Suppressor macrophage treated with lipopolysaccharide for 1 hour (primary cell): ENCODE data around the gene KRTAP4-1.
"Not testable (repeated sequence)": the region's sequence is repeated elsewhere in the genome, so short reads cannot be mapped to it uniquely, and the experiment has no call there.

Experiments
- DNase-seq, 3 donors: peaks; one replicate each; pipeline ENCODE4 v3.0.0-alpha.2; 2020 to 2022

The KRTAP4-1 gene

DNA sequence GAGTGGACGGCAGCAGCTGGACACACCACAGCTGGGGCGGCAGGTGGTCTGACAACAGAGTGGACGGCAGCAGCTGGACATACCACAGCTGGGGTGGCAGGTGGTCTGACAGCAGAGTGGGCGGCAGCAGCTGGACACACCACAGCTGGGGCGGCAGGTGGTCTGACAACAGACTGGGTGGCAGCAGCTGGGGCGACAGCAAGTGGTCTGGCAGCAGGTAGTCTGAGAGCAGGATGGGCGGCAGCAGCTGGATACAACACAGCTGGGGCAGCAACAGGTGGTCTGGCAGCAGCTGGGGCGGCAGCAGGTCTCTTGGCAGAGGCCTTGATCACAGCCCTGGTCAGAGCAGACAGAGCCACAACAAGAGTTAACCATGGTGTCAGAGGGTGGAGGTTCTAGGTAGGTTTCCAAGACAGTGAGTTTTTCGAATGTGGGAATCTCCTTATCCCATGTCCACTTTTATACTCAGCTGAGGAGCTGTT, at the start of gene KRTAP4-1:
TSS of gene KRTAP4-1 (minus strand) at position 432 of the 482 bp plus-strand sequence. CDS start at position 375, 57 bp downstream.
- no peak for DNase-seq

DNA sequence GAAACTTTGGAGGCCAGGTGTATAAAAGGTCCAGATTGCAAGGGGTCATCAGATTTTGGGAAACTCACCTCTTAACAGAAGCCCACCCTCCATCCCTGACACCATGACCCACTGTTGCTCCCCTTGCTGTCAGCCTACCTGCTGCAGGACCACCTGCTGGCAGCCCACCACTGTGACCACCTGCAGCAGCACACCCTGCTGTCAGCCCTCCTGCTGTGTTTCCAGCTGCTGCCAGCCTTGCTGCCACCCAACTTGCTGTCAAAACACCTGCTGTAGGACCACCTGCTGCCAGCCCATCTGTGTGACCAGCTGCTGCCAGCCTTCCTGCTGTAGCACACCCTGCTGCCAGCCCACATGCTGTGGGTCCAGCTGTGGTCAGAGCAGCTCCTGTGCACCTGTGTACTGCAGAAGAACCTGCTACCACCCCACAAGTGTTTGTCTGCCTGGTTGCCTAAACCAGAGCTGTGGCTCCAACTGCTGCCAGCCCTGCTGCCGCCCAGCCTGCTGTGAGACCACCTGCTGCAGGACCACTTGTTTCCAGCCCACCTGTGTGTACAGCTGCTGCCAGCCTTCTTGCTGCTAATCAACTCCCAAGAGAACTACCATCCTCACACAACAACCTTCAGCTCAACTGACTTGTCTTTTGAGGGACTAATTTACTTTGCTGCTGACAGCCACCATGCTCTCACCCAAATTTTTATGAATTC, 47.8 kb upstream of the KRTAP4-1 start, which contains the start of gene KRTAP9-3:
TSS of gene KRTAP9-3 (plus strand) at position 51 of the 707 bp plus-strand sequence. CDS start at position 104, 53 bp downstream.
- not testable (repeated sequence) for DNase-seq

DNA sequence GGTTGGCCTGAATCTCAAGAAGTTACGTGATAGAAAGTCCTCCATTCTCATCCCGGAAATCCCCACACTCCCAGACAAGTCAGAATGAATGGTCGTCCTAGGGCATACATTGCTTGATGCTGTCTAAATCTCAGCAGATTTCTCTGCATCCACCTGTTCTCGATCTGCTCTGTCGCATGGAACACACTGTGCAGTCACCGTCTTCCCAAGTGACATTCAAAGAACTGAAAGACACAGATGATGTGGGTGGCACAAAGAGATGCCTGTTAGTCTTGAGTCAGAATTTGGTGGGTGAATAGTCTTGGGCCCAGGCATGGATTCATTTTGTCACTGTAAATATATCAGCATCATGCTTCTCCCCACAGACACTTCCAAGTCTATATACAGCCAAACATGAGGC, 47.0 kb upstream of the KRTAP4-1 start:
- no peak for DNase-seq

DNA sequence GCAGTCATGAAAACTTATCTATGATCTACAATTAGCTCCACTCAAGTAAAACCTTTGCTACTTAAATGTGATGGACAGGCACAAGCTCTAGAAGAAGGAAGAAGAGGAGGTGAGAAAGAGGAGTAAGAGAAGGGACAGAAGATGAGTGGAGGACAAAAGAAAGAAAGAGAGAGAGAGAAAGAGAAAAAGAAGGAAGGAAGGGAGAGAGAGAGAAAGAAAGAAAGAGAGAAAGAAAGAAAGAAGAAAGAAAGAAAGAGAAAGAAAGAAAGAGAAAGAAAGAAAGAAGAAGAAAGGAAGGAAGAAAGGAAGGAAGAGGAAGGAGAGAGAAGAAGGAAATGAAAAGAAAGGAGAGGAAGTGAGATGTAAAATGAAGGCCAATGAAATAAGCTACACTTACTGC, 45.4 kb upstream of the KRTAP4-1 start:
- DNase-seq: no peak

- DNase-seq: not testable (repeated sequence)
Observed at GRCh38 chr17:41226598-41227095, 41.9 kb upstream of the KRTAP4-1 start, which contains the start of gene KRTAP9-2. Gene KRTAP9-2 (plus strand): TSS chr17:41226648. CDS start chr17:41226655, 7 bp downstream.

DNA sequence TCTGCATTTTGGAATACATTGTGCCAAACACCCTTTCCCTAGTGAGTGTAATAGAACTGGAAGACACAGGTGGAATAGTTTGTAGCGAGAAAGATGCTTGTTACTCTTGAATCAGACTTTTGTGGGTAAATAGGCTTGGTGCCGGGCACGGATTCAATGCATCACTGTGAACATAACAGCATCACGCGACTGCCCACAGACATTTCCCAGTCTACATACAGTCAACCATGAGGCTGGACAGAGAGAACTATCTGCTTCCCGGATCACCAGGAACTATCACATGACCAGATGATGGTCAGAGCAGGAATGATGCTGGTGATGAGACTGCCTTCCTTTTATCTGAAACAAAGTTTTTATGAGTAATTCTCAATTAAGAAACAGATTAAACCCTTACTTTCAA, 41.3 kb upstream of the KRTAP4-1 start:
- no peak for DNase-seq

DNA sequence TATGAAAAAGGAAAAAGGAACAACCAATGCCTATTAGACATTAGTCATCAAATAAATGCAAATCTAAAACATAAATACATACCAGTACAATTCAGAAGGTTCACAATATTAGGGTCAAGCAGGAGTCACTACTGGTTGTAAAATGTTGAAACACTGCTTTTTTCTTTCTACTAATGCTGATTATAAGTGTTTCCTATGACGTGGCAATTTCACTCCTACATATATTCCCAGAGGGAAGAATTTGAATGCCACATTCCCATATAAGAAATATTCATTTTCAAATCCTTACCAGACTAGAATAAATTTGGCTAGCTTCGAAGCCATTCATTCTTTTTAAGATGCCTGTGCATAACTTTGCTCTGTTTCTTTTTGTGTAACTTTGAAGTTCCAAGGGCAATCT, 39.1 kb upstream of the KRTAP4-1 start:
- DNase-seq: no peak

GRCh38 chr17:41215681-41216080, 31.0 kb upstream of the KRTAP4-1 start:
- no peak for DNase-seq

DNA sequence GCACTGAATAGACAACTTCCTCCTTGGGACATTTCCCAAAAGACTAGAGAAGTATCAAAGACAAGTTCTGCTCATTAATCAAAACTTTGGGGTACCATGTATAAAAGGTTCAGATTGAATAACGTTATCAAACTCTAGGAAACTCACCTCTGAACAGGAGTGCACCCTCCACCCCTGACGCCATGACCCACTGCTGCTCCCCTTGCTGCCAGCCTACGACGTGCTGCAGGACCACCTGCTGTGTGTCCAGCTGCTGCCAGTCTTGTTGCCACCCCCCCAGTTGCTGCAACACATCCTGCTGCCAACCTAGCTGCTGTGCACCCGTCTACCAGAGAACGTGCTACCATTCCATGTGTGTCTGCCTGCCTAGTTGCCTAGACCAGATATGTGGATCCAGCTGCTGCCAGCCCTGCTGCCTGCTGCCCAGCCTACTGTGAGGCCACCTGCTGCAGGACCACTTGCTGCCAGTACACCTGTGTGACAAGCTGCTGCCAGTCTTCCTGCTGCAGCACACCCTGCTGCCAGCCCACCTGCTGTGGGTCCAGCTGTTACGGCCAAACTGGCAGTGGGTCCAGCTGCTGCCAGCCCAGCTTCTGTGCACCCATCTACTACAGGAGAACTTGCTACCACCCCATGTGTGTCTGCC, 27.9 kb upstream of the KRTAP4-1 start:
- no peak for DNase-seq

GRCh38 chr17:41211845-41212466, 27.2 kb upstream of the KRTAP4-1 start:
- DNase-seq: peak; percentile 31 to 52 (median 49)

DNA sequence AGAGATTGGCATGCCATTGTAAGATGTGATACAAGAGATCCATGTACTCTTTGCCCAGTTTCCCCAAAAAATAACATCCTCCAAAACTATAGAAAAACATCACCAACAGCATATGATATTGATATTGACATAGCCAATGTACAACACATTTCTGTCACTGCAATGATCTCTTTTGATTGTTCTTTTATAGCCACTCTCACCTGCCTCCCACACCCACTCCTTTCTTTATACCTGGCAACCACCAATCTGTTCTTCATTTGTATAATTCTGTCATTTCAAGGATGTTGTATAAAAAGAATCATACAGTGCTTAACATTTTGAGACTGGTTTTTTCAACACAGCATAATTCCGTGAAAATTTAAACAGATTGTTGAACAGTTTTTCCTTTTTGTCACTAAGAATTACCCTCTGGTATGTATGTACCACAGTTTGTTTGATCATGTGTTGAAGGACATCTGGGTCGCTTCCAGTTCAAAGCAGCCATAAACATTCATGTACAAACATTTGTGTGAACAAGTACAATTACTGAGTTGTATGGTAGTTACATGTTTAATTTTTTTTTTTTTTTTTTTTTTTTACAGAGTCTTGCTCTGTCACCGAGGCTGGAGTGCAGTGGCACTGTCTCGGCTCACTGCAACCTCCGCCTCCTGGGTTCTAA, 14.8 kb upstream of the KRTAP4-1 start:
- no peak for DNase-seq

DNA sequence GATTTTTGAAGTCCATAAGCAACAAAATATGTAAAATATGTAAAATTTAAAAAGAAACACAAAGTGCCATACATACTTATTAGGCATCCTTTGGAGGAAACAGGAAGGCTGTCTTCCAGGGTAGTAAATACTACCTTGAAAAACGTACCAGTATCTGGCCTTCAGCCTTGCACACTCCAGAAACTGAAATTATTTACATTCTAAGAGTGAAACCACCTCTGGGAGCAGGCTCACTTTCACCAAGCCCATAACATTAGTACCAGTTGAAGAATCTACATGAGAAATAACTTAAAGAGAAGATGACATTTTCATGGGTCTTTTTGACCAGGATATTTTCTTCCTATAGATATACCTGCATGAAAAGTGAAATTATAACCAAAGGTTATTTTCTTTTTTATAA, 11.4 kb upstream of the KRTAP4-1 start:
- DNase-seq: no peak

- DNase-seq: no peak
Observed at GRCh38 chr17:41190328-41190727, 5.6 kb upstream of the KRTAP4-1 start.

DNA sequence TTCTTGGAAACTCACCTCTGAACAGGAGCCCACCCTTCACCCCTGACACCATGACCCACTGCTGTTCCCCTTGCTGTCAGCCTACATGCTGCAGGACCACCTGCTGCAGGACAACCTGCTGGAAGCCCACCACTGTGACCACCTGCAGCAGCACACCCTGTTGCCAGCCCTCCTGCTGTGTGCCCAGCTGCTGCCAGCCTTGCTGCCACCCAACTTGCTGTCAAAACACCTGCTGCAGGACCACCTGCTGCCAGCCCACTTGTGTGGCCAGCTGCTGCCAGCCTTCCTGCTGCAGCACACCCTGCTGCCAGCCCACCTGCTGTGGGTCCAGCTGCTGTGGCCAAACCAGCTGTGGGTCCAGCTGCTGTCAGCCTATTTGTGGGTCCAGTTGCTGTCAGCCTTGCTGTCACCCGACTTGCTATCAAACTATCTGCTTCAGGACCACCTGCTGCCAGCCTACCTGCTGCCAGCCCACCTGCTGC, 5.2 kb upstream of the KRTAP4-1 start, which contains the start of gene KRTAP9-1:
TSS of gene KRTAP9-1 (plus strand) at position 51 of the 482 bp plus-strand sequence. CDS start at position 51, 0 bp downstream.
- not testable (repeated sequence) for DNase-seq

DNA sequence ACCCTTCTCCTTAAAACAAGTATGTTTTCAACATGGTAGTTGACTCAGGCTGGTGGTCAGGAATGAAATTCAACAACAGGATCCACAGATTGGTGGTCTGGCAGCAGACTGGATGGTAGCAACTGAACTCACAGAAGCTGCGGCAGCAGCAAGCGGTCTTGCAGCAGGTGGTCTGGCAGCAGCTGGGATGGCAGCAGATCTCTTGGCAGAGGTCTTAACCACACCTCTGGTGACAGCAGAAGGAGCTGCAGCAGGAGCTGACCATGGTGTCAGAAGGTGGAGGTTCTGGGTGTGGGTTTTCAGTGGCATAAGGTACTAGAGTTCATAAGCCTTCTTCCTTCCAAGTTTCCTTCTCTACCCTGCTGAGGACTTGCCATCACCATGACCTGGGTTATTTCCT, 2.2 kb upstream of the KRTAP4-1 start:
- no peak for DNase-seq

DNA sequence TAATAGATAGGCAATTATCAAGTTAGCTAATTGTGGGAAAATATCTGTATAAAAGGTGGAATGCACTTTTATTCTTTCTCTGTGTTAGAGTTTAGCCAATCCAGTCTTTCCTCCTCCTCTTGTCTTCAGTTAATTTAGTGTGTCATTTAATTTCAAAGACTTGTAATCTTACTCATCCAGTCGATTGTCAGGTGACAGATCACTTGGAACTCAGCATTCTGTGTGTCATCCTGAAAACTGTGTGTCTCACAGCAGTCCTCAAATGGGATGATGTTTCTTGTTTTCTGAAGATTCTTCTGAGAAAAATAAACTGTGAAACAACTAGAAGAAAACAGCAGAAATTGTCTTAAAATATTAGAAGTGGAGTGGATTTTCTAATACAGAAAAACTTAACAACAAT, 290 bp upstream of the KRTAP4-1 start:
- peak in 1 of 3 donors; percentile 21 for DNase-seq

- DNase-seq: peak; percentile 15 to 38 (median 24)
Observed at GRCh38 chr17:41178843-41179616, 5.7 kb downstream of the KRTAP4-1 start.

GRCh38 chr17:41178341-41178740, 6.4 kb downstream of the KRTAP4-1 start:
- peak; percentile 69 to 83 (median 76) for DNase-seq

DNA sequence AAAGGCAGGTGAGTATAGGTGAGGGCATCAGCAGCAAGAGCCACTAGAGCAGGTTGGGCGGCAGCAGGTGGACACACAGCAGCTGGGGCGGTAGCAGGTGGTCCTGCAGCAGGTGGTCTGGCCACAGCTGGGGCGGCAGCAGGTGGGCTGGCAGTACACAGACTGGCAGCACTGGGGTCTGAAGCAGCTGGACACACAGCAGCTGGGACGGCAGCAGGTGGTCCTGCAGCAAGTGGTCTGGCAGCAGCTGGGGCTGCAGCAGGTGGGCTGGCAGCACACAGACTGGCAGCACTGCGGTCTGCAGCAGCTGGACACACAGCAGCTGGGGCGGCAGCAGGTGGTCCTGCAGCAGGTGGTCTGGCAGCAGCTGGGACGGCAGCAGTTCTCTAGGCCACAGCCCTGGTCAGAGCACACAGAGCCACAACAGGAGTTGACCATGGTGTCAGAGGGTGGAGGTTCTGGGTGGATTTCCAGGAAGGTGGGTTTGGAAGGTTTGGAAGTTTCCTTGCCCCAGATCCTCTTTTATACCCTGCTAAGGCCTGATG, 6.9 kb downstream of the KRTAP4-1 start, which contains the start of gene KRTAP4-2:
TSS of gene KRTAP4-2 (minus strand) at position 495 of the 545 bp plus-strand sequence. CDS start at position 438, 57 bp downstream.
- DNase-seq: no peak

DNA sequence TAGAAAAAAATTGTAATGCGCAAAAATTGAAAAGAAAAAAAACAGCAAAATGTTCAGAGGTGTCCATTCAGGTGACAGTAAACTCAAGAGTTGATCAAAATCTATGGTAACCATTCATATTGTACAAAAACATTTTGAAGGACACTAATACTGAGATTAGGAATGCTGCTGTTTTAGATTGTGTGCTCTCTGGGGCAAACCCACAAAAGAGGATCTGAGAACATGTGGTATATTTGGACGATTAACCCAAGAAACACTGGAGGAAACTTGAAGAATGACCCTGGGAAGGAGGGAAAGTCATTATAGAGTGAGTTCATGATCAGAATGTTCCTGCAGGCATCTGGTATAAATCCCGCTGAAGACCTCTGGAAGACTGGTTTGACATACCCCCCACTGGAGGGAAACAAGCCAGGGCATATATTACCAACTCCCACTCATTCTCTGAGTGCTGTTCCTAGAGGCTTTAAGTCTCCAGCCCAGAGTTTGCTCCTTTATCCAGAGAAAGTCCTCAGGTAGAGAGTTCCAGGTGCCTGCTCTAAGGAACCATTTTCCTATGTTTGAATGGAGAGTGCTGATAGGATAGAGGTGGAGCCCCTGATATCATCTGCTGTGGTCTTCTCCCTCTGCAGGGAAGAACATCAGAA, 7.8 kb downstream of the KRTAP4-1 start:
- DNase-seq: peak; percentile 15 to 35 (median 23)

- no peak for DNase-seq
Observed at GRCh38 chr17:41171886-41172285, 12.8 kb downstream of the KRTAP4-1 start.
